Caki2 (cell line): ENCODE results near the gene C8G. TPM values are rescaled to one million over a fixed set of nuclear protein-coding genes. Genes with fewer than 3 reads are reported as not detected.

Source experiments
- DNase-seq: peaks from one replicate; pipeline ENCODE4 v3.0.0-alpha.2; 2015; ENCODE audit warnings: low read depth
- in situ Hi-C: cut with HindIII; loops from 2 replicates; pipeline ENCODE4 v1.10.0; 2016; ENCODE audit warnings: low sequenced_read_pairs, low pct_unique_long_range_greater_than_20kb, mixed read lengths
- total RNA-seq: library from RNA; depleted of rRNA; stranded (reverse); fragments of >200 nt; shearing (Covaris generic); gene quantifications from 2 replicates; pipeline ENCODE4 v1.2.3, GENCODE V29; 2014; ENCODE audit warnings: low replicate concordance

C8G gene
- total RNA-seq, 1 experiment from 2014 or later, result not detected

DNA sequence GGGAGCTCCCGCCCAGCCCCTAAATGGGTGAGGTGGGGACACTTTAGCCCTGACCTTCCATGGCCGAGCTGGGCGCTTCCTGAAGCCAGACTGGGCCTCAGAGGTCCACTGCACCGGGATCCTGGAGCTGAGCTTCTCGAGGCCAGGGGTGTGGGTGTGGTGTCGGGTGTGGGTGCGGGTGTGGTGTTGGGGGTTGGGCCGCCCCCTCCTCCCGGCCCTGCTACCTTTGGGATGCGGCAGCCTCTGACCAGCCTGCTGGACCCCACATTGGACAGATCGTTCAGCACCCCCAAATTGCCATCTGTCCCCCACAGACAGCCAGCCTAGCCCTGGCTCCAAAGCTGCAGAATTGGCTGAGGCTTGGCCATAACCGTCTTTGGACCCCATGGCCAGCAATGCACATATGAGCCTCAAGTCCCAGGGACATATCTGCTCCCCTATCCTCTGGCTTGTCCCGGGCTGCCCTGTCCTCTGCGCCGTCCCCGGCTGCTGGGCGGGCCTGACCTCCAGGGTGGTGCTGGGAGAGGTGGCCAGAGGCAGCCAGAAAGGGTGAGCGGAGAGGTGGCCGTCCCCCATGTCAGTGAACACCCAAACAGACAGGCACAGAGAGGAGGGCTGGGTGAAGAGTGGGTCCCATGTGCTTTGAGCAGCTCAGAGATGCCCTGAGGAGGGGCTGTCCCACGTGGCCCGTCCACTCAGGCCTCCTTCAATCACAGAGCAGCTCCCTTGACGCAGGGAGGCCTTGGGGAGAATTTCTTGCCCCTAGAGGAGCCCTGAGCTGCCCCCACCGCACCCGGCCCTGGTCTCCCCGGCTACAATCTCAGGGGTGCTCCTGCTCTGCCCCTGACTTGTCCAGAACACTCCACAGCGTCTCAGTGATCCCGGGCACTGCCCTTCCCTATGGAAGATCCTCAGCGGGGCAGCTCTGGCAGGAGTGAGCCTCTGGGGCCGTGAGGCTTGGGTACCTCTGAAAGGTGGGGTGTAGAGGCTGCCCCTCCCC, 28.9 kb downstream of the C8G start:
- in situ Hi-C loops, result no loop called here
- DNase-seq, result no peak

DNA sequence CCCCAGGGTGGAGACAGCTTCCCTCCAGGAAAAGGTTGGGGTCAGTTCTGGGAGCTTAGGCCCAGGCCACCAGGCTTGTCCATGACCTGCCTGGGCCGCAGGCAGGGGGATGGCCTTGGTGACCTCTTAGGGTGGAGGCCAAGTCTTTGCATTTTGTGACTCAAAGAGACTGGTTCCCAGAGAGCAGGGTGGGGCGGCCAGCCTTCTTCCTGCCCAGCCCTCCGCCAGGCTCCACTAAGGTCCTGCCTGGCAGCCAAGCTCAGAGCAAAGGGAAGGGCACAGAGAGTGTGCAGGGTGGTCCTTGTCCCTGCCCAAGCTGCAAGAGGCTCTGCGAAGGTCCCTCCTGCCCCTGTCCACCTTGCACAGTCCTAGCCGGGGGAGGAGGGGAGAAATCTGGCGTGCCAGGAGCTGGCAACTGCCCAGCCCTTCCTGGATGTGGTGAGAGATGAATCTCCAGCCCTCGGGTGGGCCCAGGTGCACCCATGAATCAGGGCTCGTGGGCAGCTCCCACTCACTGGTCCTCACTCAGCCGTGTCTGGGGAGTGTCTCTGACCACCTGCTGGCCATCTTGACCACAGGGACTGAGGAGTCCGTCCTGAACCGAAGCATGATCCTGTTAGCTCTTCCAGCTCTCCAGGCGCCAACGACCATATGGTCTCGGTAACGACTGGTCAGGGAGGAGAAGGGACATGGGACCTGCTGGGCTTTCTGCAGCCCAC, 29.9 kb downstream of the C8G start:
- in situ Hi-C loops, result no loop called here
- no peak for DNase-seq

DNA sequence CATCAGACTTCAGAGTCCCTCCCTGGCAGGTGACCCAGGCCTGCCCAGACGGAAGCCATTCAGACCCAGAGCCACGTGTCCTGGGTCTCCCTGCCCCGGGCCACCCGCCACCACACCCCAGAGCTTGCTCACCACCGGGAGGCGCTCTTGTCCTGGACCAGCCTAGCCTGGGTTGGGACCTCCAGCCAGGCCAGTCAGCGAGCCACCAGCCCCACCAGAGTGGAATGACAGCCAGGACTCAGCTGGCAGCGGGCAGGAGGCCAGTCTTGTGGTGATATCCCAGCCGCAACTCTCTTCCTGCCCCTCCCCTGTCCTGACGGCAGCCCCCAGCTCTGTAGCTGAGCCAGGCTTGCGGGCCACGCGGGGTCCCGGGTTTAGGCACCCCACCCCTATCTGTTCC, 30.6 kb downstream of the C8G start:
- in situ Hi-C loops, result no loop called here
- DNase-seq, result no peak

DNA sequence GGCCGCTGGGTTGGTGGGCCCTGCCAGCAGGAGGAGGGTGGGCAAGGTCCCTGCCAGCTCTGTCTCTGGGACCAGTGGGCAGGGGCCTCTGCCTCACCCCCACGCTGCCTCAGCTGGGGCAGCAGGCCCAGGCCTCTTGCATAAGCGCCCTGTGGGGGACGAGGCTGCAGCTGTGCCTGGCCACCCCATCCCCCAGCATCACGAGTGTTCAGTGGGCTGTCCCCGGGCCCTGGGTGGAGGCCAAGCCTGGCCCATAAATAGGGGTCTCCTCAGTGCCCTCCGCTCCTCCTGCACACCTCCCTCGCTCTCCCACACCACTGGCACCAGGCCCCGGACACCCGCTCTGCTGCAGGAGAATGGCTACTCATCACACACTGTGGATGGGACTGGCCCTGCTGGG, 32.2 kb downstream of the C8G start, which contains the start of gene PTGDS:
TSS of gene PTGDS (plus strand) at position 282 of the 400 bp plus-strand sequence. CDS start at position 357, 75 bp downstream.
- DNase-seq, result no peak
- in situ Hi-C loops, result no loop called here

DNA sequence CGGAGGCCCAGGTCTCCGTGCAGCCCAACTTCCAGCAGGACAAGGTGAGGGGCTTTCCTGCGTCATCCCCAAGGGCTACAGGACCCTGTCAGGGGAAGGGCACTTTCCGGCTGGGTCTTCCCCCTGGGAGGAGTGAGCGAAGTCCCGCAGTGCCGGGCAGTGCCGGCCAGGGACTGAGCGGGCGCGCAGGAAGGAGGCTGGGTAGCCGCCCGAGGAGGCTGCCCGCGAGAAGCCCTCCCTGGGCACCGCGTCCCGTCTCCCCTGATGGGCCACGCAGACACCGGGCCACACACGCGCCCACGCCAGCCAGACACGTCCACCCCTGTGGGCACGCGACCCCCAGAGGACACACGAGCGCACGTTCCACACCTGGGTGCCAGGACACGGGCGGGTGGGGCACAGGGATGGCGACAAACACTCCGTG, 32.6 kb downstream of the C8G start:
- no peak for DNase-seq
- in situ Hi-C loops, result no loop called here

DNA sequence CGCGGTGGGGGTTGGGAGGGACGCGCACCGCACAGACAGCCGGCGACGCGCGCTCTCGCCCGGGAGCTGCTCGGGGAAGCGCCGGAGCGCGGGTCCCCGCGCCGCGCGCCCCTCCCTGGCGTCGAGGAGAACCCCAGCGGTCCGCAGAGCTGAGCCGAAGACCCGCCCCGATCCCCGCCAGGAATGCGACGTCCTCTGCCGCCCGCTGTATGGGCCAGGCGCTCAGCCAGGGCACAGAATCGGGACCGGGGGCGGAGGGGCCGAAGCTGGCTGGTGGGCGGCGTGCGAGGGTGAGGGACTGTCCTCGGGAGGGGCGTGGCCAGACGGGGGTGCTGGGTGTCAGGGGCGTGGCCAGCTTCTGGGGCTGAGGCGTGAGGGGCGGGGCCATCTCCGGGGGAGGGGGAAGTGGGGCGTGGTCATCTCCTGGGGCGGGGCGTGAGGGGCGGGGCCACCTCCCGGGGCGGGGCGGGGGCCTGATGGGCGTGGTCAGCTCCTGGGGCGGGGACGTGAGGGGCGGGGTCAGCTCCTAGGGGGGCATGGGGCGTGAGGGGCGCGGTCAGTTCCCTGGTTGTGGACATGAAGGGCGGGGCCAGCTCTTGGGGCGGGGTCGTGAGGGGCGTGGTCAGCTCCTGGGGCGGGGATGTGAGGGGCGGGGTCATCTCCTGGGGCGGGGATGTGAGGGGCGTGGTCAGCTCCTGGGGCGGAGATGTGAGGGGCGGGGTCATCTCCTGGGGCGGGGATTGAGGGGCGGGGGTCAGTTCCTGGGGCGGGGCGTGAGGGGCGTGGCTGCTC, 33.2 kb downstream of the C8G start:
- in situ Hi-C loops, result no loop called here
- DNase-seq, result peak; percentile 59

DNA sequence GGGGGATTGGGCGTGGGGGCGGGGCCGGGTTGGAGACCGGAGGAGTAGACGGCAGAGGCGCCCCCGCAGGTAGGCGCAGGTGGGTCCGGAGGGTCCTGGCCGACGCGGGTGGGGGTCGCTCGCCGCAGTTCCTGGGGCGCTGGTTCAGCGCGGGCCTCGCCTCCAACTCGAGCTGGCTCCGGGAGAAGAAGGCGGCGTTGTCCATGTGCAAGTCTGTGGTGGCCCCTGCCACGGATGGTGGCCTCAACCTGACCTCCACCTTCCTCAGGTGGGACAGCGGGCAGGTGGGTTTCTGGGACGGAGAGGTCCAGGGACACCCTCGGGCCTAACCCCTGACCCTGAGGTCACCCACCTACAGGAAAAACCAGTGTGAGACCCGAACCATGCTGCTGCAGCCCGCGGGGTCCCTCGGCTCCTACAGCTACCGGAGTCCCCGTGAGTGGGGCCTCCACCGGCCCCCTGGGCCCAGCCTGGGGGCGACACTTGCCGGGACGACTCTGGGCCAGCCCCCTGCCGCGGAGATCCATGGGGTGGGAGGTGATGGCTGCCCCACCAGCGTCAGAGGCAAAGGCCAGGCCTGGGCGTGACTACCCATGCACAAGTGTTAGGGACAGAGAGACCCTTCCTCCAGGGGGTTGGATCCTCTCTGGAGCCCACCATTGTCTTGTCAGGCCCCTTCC, 34.0 kb downstream of the C8G start:
- in situ Hi-C loops, result no loop called here
- DNase-seq, result no peak

DNA sequence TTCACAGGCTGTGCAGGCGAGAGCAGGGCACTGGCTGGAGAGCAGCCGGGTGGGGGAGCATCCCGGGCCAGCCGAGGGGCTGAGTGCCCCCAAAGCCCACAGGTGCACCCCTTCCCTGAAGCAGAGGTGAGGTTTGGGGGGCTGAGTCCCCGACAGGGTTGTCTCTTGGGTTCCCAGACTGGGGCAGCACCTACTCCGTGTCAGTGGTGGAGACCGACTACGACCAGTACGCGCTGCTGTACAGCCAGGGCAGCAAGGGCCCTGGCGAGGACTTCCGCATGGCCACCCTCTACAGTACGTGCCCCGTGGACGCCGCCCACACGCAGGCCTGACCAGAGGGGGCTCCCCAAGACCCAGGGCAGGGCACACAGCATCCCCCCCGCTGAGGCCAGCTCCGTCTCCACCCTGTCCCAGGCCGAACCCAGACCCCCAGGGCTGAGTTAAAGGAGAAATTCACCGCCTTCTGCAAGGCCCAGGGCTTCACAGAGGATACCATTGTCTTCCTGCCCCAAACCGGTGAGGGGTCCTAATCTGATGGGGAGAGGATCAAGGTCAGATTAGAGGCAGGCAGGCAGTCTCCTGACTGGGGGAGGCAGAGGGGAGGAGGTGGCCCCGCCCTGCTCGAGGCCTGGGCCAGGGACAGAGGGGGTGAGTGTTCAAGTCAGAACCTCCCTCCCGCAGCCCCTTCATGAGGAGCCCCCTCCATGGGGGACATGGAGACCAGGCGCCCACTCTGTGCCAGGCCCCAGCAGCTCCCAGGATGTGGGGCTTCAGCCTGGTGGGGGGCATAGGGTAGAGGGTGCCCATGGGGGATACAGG, 34.9 kb downstream of the C8G start:
- no peak for DNase-seq
- in situ Hi-C loops, result no loop called here

DNA sequence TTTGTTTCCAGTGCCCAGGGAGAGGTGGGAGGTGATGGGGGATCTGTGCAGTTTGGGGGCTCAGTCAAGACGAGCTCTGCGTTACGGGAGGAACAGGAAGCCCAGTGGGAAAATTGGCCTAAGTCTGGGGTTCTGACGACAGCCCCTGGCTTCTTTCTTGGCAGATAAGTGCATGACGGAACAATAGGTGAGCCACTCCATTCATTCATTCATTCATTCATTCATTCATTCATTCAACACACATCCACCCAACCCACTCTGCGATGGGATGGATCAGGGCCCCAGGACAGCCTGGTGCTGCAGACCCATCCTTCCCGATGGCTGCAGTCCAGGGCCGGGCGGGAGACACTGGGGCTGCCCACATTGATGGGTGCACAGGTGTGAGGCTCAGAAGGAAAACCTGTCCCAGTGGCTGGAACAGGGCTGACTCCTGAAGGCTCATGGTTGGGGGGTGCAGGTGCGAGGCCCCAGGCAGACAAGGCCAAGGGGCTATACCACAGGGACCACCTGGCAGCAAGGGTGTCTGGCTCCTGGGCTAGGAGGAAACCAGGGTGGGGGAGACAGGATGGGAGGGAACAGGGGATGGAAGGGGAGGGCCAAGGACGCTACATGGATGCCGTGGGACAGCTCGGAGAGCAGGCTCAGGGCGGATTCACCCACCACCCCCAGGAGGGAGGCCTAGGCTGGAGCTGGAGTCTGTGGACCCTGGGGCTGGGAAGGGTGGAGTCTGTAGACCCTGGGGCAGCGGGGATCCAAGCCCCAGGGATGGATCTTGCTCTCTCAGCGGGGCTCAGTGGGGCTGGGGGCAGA, 35.8 kb downstream of the C8G start:
- in situ Hi-C loops, result no loop called here
- no peak for DNase-seq

DNA sequence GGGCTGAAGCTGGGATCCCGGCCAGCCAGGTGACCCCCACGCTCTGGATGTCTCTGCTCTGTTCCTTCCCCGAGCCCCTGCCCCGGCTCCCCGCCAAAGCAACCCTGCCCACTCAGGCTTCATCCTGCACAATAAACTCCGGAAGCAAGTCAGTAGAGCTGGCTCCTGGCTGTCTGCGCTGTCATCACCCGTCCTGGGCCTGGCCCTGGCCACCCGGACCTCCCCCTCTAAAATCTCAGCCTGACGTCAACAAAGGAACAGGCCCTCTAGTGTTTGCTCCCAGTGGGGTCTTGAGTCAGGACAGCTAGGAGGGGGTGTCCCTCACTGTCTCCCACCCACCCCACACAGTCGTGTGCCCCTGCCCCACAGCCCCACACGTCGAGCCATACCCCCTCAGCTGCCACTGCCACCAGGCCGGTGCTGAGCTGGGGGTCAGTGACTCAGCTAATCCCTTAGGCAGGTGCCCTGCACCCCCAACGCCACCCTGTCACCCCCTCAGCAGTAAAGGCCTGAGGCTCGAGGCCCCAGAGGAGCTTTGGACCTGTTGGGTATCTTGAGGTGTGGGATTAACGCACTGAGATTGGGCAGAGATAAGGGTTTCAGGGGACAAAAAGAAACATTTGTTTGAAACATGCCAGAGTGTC, 36.7 kb downstream of the C8G start:
- no peak for DNase-seq
- in situ Hi-C loops, result no loop called here

DNA sequence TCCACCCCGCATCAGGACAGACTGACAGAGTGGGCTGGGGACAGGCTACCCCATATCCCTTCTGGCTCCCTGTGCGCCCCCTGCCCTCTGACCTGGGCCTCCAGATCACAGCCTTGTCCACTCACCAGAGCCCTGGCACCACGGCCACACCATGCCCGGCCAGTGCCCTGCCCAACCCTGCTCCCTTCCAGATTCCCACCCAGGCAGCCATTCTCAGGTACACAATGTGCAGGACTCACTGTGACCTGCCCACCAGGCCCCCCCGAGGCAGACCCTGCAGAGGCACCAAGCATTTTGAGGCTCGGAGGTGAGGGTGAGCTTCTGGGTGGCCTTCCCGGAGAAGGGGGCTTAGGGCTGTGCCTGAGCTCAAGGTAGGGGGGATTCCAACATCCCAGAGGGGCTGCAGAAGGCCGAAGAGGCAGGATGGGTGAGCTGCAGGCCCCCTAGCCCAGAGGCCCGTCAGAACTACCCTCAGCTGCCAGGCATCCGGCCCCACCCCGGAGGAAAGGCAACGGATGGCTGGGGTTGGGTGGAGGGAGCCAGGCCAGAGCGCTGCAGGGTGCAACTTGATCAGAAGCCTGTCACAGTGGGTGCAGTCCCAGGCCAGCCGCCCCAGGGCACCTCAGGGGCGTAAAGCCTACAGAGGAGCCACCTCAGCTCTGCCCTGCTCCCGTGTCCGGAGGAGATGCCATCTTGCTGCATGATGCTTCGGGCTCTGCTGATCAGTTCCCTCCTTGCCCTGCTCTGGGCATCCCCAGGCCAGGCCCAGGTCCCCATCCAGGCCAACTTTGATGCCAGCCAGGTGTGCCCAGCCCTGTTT, 37.4 kb downstream of the C8G start, which contains the start of gene LCNL1:
TSS of gene LCNL1 (plus strand) at position 762 of the 820 bp plus-strand sequence. CDS start 594 bp downstream, outside the sequence.
- in situ Hi-C loops, result no loop called here
- DNase-seq, result no peak

DNA sequence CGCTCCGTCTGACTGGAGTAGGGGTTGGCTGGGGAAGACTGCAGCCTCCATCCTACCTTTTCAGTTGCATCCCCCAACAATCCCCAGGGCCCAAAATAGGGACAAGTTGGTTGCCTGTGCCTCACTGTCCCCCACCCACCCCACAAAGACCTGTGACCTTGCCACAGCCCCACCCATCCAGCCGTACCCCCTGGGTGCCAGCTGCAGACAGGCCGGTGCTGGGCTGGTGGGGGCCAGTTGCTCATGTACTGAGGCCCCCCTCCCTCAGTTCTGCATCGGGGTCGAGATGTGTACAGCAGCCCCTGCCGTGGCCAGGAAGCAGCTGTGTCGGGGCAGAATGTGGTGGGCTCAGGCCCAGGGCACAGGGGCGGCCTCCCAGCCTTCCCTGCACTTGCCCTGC, 38.1 kb downstream of the C8G start:
- no peak for DNase-seq
- in situ Hi-C loops, result no loop called here

DNA sequence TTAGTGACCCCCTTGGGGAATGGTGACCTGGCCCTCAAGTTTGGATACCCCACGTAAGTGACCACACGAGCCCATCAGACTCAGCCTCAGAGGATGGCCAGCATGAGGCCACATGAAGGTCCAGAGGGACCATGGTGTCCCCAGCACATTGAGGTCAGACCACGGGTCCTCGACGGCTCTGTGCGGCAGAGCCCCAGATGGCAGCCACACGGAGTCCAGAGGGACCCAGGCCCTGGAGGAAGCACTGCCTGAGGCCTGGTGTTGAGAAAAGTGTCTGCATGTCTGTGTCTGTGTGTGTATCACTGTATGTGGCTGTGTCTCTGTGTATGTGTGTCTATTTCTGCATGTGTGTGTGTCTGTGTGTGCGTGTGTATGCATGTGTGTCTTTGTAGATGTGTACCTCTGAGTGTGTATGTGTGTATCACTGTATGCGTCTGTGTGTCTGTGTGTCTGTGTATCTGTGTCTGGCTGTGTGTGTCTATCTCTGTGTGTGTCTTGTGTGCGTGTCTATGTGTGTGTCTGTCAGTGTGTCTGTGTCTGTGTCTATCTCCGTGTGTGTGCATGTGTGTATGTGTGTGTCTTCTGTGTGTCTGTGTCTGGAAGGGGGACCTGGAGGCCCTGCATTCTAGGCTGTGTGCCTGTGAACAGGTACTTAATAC, 38.7 kb downstream of the C8G start:
- DNase-seq, result no peak

DNA sequence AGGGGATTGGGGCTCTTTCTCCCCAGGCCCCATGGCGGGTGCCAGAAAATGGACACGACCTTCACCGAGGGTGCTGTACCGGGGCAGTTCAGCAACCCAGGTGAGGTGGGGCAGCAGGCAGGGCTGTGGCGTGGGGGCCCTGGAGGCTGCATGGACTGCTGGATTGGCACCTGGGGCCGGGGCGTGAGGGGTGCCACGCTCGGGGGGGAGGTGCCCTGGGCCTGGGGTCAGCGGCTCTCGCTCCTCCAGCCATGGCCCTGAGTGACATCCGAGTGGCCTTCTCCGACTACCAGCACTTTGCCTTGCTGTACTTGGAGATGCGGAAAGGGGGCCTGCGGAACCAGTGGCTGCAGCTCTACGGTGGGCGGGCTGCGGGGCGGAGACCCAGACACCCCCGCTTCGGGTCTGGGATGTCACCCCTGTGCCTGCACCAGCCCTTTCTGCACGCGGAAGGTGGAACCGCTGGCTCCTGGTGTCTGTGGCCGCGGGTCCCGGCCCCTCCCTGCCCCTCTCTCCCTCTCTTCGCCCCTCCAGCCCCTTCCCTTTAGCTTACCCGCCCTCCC, 39.5 kb downstream of the C8G start:
- in situ Hi-C loops, result no loop called here
- DNase-seq, result no peak

More for the DNA sequence above, 38.7 kb downstream of the C8G start:
- in situ Hi-C loops, result no loop called here
